ENCODE measurements around the gene CD44. TPM values are rescaled to one million over a fixed set of nuclear protein-coding genes. Genes with fewer than 3 reads are reported as not detected.

Gene CD44
- polyA plus RNA-seq, 1 of the 3 experiments (the other 2 are of a cell fraction) = 457 TPM

DNA sequence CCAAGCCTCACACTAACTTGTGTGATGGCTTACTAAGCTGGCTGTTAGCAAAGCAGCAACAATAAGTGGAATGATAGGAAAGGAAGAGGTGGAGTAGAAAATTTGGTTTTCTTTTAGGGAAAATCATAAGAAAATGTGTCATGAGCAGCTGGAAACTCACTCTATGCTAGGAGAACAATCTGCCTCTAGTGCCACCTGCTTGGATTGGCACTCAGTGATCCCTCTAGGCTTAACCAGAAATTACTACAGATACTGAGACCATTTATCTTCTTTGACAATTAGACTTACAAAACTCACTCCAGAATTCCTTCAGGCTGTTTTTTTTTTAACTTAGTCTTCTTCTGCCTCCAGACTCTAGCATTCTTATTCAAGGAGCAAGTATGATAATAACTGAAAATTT is 117.3 kb downstream of the CD44 start:
- Histone ChIP-seq H3K4me2 (no peak overlapping the region), H3F3A (replicated peaks; ENCODE audit: insufficient read depth) (peaks cover 11% of the 10 kb centered on the region), H3K9me2 (no peaks in the 10 kb centered on the region), H3K9me3 (no peaks in the 10 kb centered on the region), H3K36me3 (replicated peaks in 1 of 2; ENCODE audit: control insufficient read depth in 1 of 2, insufficient read depth in 2 of 2, low read length in 1 of 2) (no peaks in the 10 kb centered on the region), H3K9ac (no peak overlapping the region), H3K4me1 (ENCODE audit: control insufficient read depth in 1 of 2, insufficient read depth in 2 of 2, low read depth in 1 of 2, low read length in 1 of 2) (peaks cover 0 to 12% of the 10 kb centered on the region in 2 experiments; a peak in 3 of 4 replicates), H2AFZ (ENCODE audit: low read depth) (no peak overlapping the region), H3K79me2 (ENCODE audit: insufficient read depth) (no peaks in the 10 kb centered on the region), H4K20me1 (ENCODE audit: insufficient read depth) (no peaks in the 10 kb centered on the region), H3K27ac (ENCODE audit: low read depth in 2 of 2, low read length in 1 of 2) (no peak overlapping the region), H3K4me3 (ENCODE audit: low read depth in 2 of 2, low read length in 1 of 2) (no peak overlapping the region), H3K27me3 (ENCODE audit: insufficient read depth) (no peaks in the 10 kb centered on the region)
- ChIA-PET CTCF (interaction anchor here (1.0 to 2.4 kb wide), 3 partner anchors 136 to 330 kb away, joined by 3 to 7 read pairs (median 4); no protein-coding TSS in a partner anchor), POLR2A (no interaction called here)
- DNase-seq = no peak
- TF ChIP-seq EZH2phosphoT487 (IDR thresholded peaks at IDR 0.05; ENCODE audit: borderline replicate concordance, low read depth) (no peak), SIN3A (IDR thresholded peaks at IDR 0.05; ENCODE audit: borderline replicate concordance, low read depth, low read length) (no peak), TAF1 (IDR thresholded peaks at IDR 0.05; ENCODE audit: borderline replicate concordance, low read depth, low read length) (no peak), RXRA (IDR thresholded peaks at IDR 0.05; ENCODE audit: borderline replicate concordance, low read depth) (no peak), FOSL2 (IDR thresholded peaks at IDR 0.05; ENCODE audit: borderline replicate concordance, low read depth) (no peak), YY1 (IDR thresholded peaks at IDR 0.05; ENCODE audit: low read depth) (no peak), CHD2 (IDR thresholded peaks at IDR 0.05; ENCODE audit: low read length, partially characterized antibody) (no peak), FOXM1 (IDR thresholded peaks at IDR 0.05; ENCODE audit: low read depth) (no peak)
- TF ChIP-seq, protein P1, sequence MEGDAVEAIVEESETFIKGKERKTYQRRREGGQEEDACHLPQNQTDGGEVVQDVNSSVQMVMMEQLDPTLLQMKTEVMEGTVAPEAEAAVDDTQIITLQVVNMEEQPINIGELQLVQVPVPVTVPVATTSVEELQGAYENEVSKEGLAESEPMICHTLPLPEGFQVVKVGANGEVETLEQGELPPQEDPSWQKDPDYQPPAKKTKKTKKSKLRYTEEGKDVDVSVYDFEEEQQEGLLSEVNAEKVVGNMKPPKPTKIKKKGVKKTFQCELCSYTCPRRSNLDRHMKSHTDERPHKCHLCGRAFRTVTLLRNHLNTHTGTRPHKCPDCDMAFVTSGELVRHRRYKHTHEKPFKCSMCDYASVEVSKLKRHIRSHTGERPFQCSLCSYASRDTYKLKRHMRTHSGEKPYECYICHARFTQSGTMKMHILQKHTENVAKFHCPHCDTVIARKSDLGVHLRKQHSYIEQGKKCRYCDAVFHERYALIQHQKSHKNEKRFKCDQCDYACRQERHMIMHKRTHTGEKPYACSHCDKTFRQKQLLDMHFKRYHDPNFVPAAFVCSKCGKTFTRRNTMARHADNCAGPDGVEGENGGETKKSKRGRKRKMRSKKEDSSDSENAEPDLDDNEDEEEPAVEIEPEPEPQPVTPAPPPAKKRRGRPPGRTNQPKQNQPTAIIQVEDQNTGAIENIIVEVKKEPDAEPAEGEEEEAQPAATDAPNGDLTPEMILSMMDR (IDR thresholded peaks at IDR 0.05) = no peak
- TF ChIP-seq, protein P2, sequence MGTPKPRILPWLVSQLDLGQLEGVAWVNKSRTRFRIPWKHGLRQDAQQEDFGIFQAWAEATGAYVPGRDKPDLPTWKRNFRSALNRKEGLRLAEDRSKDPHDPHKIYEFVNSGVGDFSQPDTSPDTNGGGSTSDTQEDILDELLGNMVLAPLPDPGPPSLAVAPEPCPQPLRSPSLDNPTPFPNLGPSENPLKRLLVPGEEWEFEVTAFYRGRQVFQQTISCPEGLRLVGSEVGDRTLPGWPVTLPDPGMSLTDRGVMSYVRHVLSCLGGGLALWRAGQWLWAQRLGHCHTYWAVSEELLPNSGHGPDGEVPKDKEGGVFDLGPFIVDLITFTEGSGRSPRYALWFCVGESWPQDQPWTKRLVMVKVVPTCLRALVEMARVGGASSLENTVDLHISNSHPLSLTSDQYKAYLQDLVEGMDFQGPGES (IDR thresholded peaks at IDR 0.05; ENCODE audit: low read depth, low read length) = no peak

DNA sequence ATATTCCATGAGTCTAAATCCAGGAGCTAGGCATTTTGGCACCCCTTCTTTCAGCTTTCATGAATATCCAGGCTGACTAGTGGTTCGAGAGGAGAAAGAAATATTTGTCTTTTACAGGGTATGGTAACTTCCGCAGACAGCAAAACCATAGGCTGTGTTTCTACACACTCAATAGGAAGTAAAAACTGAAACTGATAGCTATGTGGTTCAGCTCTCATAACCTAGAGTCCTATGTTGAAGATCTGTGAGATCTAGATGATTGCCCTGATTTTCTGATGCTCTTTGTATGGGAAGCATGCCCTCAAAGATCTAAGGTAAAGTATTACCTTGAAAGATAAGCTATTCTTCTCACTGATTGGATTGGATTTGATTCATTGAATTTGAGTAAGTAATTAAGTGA is 118.3 kb downstream of the CD44 start:
- no peak overlapping the region for H2AFZ ChIP-seq (ENCODE audit: low read depth)
- H3K36me3 ChIP-seq (replicated peaks in 1 of 2; ENCODE audit: control insufficient read depth in 1 of 2, insufficient read depth in 2 of 2, low read length in 1 of 2) = no peaks in the 10 kb centered on the region
- POLR2A ChIA-PET = no interaction called here
- no peaks in the 10 kb centered on the region for H3K27me3 ChIP-seq (ENCODE audit: insufficient read depth)
- H3K4me2 ChIP-seq = no peak overlapping the region
- WGBS (ENCODE audit: low lambda C conversion rate) = 65% methylated on average over 2 of the region's 2 CpGs
- no peak overlapping the region for H3K4me3 ChIP-seq (ENCODE audit: low read depth in 2 of 2, low read length in 1 of 2)
- H3F3A ChIP-seq (replicated peaks; ENCODE audit: insufficient read depth) = peaks cover 11% of the 10 kb centered on the region
- CTCF ChIA-PET = interaction anchor here (0.7 to 2.5 kb wide), 4 partner anchors 13 to 331 kb away, joined by 4 to 9 read pairs (median 6); no protein-coding TSS in a partner anchor
- no peak overlapping the region for H3K27ac ChIP-seq (ENCODE audit: low read depth in 2 of 2, low read length in 1 of 2)
- no peaks in the 10 kb centered on the region for H3K9me2 ChIP-seq
- no peak overlapping the region for H3K9ac ChIP-seq
- peaks cover 0 to 12% of the 10 kb centered on the region in 2 experiments; a peak in 3 of 4 replicates for H3K4me1 ChIP-seq (ENCODE audit: control insufficient read depth in 1 of 2, insufficient read depth in 2 of 2, low read depth in 1 of 2, low read length in 1 of 2)
- H3K9me3 ChIP-seq = no peaks in the 10 kb centered on the region
- H3K79me2 ChIP-seq (ENCODE audit: insufficient read depth) = no peaks in the 10 kb centered on the region
- TF ChIP-seq RAD21 (IDR thresholded peaks at IDR 0.05; ENCODE audit: low read length) = no peak
- TF ChIP-seq, protein P1 (IDR thresholded peaks at IDR 0.05) = no peak
- TF ChIP-seq FOXJ3 (CRISPR knock-in tag; IDR thresholded peaks at IDR 0.05) = no peak
- TF ChIP-seq NRF1 (IDR thresholded peaks at IDR 0.05; ENCODE audit: low read depth, low read length) = no peak
- TF ChIP-seq GABPA (IDR thresholded peaks at IDR 0.05; ENCODE audit: low read depth) = no peak
- TF ChIP-seq JUND (IDR thresholded peaks at IDR 0.05) = no peak
- TF ChIP-seq RCOR1 (IDR thresholded peaks at IDR 0.05; ENCODE audit: low read length) = no peak
- no peak for TF ChIP-seq RXRA (IDR thresholded peaks at IDR 0.05; ENCODE audit: borderline replicate concordance, low read depth)
- TF ChIP-seq TCF12 (IDR thresholded peaks at IDR 0.05) = no peak
- TF ChIP-seq, protein P3, sequence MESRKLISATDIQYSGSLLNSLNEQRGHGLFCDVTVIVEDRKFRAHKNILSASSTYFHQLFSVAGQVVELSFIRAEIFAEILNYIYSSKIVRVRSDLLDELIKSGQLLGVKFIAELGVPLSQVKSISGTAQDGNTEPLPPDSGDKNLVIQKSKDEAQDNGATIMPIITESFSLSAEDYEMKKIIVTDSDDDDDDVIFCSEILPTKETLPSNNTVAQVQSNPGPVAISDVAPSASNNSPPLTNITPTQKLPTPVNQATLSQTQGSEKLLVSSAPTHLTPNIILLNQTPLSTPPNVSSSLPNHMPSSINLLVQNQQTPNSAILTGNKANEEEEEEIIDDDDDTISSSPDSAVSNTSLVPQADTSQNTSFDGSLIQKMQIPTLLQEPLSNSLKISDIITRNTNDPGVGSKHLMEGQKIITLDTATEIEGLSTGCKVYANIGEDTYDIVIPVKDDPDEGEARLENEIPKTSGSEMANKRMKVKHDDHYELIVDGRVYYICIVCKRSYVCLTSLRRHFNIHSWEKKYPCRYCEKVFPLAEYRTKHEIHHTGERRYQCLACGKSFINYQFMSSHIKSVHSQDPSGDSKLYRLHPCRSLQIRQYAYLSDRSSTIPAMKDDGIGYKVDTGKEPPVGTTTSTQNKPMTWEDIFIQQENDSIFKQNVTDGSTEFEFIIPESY (IDR thresholded peaks at IDR 0.05; ENCODE audit: borderline replicate concordance, low read depth) = no peak
- TF ChIP-seq SIN3A (IDR thresholded peaks at IDR 0.05; ENCODE audit: borderline replicate concordance, low read depth, low read length) = no peak
- no peak for TF ChIP-seq GATA2 (CRISPR knock-in tag; IDR thresholded peaks at IDR 0.05)
- TF ChIP-seq, protein P2 (IDR thresholded peaks at IDR 0.05; ENCODE audit: low read depth, low read length) = no peak
- no peak for DNase-seq
- H4K20me1 ChIP-seq (ENCODE audit: insufficient read depth) = no peaks in the 10 kb centered on the region
